ENCODE data around the gene SCAMP2. TPM values are rescaled to one million over a fixed set of nuclear protein-coding genes. Genes with fewer than 3 reads are reported as not detected.

The SCAMP2 gene
- total and polyA plus RNA-seq, 11 donors = 25.1 to 90.5 (median 46.0) TPM

- Histone ChIP-seq H3K27ac (no peak overlapping the region), H3K9me3 (no peaks in the 10 kb centered on the region), H3K36me3 (peaks cover 0 to 72% (median 48%) of the 10 kb centered on the region in 9 donors), H3K4me1 (peaks cover 0 to 34% (median 19%) of the 10 kb centered on the region in 12 donors), H3K4me3 (no peak overlapping the region), H3K27me3 (no peaks in the 10 kb centered on the region)
- intact Hi-C loops (cut with DNase I) = loop anchor here in 2 of 10 donors (5.0 kb wide), 2 partner anchors 35 kb away; no protein-coding TSS in a partner anchor
- WGBS, 4 donors = 92 to 97% (median 92%) methylated on average over 15 to 20 of the region's 20 CpGs
- no peak for DNase-seq
- no peak for TF ChIP-seq POLR2A (IDR thresholded peaks at IDR 0.05)
- TF ChIP-seq CTCF (IDR thresholded peaks at IDR 0.05) = no peak
- ATAC-seq = no peak
These were observed 70.9 kb downstream of the SCAMP2 start for GRCh38 chr15:74802290-74802689.

- ATAC-seq (no peak), DNase-seq (no peak)
- H3K36me3 ChIP-seq = peaks cover 0 to 72% (median 48%) of the 10 kb centered on the region in 9 donors
- H3K27ac ChIP-seq = no peak overlapping the region
- TF ChIP-seq CTCF (IDR thresholded peaks at IDR 0.05) = no peak
- no peak for TF ChIP-seq POLR2A (IDR thresholded peaks at IDR 0.05)
- no peak overlapping the region for H3K4me3 ChIP-seq
- no peaks in the 10 kb centered on the region for H3K9me3 ChIP-seq
- intact Hi-C loops (cut with DNase I) = loop anchor here in 3 of 10 donors (2.0 to 5.0 kb wide), 4 partner anchors 29 to 36 kb away; no protein-coding TSS in a partner anchor
- H3K27me3 ChIP-seq = no peaks in the 10 kb centered on the region
- peaks cover 0 to 37% (median 19%) of the 10 kb centered on the region in 12 donors for H3K4me1 ChIP-seq
- WGBS, 4 donors = 78 to 87% (median 85%) methylated on average over 13 to 18 of the region's 18 CpGs
These were observed 71.7 kb downstream of the SCAMP2 start for GRCh38 chr15:74801311-74801997.

- 78 to 88% (median 86%) methylated on average over 20 of the region's 20 CpGs for WGBS, 4 donors
These were observed 72.5 kb downstream of the SCAMP2 start for GRCh38 chr15:74800559-74801094.

More at GRCh38 chr15:74800559-74801094, 72.5 kb downstream of the SCAMP2 start:
- Histone ChIP-seq H3K9me3 (no peaks in the 10 kb centered on the region), H3K36me3 (peaks cover 0 to 72% (median 48%) of the 10 kb centered on the region in 9 donors), H3K27me3 (no peaks in the 10 kb centered on the region), H3K4me3 (no peak overlapping the region), H3K27ac (no peak overlapping the region), H3K4me1 (peaks cover 0 to 44% (median 19%) of the 10 kb centered on the region in 12 donors)
- peak in 1 of 4 donors; percentile 2 for ATAC-seq
- DNase-seq = no peak
- intact Hi-C loops (cut with DNase I) = loop anchor here in 6 of 10 donors (1.0 to 5.0 kb wide), 7 partner anchors 18 to 37 kb away; partner anchors contain the start of gene CSK (in 1 of the 6)
- TF ChIP-seq CTCF (IDR thresholded peaks at IDR 0.05) (no peak), POLR2A (IDR thresholded peaks at IDR 0.05) (no peak)
